ENCODE data around the gene CCDC121.

The CCDC121 gene, protein sequence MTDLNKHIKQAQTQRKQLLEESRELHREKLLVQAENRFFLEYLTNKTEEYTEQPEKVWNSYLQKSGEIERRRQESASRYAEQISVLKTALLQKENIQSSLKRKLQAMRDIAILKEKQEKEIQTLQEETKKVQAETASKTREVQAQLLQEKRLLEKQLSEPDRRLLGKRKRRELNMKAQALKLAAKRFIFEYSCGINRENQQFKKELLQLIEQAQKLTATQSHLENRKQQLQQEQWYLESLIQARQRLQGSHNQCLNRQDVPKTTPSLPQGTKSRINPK

DNA sequence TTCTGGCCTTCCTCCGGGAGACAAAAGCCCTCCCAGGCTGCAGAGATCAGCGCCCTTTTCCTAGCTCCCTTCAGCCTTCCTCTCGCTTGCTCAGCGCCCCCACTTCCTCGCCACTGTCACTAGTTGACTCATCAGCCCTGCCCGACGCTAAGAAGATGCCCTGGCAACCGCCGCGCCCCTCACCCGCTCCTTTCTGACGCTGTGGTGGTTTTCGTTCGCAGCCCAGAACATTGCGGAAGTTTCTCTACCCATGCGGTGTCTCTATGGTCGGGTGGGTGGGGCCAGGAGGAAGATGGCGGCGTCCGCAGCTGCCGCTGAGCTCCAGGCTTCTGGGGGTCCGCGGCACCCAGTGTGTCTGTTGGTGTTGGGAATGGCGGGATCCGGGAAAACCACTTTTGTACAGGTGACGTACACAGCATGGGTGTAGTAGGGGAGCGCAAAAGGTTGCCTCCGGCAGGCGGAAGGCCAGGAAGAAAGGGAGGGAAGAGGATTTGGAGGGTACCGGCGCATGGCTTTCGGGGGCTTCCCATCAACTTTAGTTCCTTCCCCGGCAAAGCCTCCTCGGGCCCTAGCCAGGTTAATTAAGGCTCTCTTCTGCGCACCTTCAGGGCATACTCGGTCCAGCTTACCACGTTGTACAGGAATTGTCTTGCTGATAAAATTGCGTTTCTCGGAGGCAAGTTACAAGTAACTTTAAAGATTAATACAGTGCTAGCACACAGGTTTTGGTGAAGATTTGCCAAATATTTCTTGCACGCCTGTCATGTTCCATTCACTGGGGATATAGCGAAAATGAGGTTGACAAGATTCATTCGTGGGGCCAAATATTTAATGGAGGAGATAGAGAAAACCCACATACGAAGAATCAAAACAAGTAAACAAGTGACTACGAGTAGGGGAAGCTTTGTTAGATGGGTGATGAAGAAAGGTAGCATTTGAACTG is at the start of gene CCDC121, which contains the start of gene GPN1:
TSS of gene CCDC121 (minus strand) at position 246 of the 943 bp plus-strand sequence. CDS start 1,213 bp downstream, outside the sequence.
TSS of gene GPN1 (plus strand) at position 284 of the 943 bp plus-strand sequence. CDS start at position 293, 9 bp downstream.
- DNase-seq: peak; percentile 80

DNA sequence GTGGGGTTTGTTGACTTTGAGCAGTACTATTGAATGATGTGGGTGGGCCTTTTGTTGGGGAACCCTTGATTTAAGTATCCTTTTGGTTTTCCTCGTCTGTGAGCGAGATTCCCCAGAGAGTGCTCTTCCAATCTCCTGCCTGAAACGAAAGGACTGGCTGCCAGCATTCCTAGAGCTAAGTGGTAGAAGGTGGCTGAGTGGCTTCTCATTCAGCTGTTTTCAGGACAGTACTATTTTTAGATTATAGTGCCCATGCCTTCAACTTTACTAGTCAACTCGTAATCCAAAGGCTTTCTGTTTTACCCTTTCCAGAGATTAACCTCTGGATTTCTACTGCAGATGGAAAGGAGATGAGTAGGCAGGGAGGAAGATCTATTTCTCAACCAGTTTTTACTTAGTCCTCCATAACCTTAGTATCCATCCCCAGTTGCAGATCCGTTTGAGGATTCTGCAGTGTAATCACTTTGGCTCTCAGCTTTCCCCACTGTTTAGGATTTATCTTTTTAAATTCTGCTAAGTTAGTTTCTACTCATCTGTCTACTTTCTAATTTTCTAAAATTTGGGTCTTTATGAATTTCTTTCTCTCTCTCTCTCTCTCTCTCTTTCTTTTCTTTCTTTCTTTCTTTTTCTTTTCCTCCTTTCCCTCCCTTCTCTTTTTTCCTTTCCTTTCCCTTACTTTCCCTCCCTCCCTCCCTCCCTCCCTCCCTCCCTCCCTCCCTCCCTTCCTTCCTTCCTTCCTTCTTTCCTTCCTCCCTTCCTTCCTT is 44.1 kb upstream of the CCDC121 start:
- no peak for DNase-seq

GRCh38 chr2:27671235-27671634 is 42.4 kb upstream of the CCDC121 start:
- no peak for DNase-seq

- no peak for DNase-seq
Measured at GRCh38 chr2:27667446-27667845, 38.6 kb upstream of the CCDC121 start.

- DNase-seq: no peak
Measured at GRCh38 chr2:27664622-27665363, 36.0 kb upstream of the CCDC121 start.

- no peak for DNase-seq
Measured at GRCh38 chr2:27664154-27664574, 35.4 kb upstream of the CCDC121 start.

- DNase-seq: peak; percentile 76
Measured at GRCh38 chr2:27663285-27664153, 34.7 kb upstream of the CCDC121 start, which contains the start of the genes SLC4A1AP and SUPT7L. TSS of gene SLC4A1AP (plus strand) at chr2:27663889. CDS start at chr2:27663915, 26 bp downstream. TSS of gene SUPT7L (minus strand) at chr2:27663614. CDS start at chr2:27662192, 1,422 bp downstream.

GRCh38 chr2:27661371-27661770 is 32.6 kb upstream of the CCDC121 start:
- no peak for DNase-seq

- DNase-seq: no peak
Measured at GRCh38 chr2:27655155-27655951, 26.5 kb upstream of the CCDC121 start.

DNA sequence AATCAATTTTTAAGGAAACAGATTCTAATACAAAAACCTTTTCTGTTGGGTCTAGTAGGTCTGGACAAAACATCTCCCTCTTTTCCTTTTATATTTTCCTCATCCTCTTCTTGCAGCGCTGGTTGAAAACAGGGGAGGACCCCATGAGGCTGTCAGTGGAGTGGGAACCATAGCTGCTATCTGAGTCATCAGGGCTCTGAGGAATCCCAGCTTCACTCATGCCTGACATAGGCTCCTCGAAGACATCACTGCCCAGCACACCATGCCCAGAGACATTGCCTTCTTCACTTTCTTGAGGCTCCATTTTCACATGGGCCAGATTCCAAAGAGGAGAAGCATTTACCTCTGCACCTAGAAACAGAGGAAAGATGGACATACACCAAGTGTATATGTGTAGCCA is 24.6 kb upstream of the CCDC121 start:
- DNase-seq: no peak

DNA sequence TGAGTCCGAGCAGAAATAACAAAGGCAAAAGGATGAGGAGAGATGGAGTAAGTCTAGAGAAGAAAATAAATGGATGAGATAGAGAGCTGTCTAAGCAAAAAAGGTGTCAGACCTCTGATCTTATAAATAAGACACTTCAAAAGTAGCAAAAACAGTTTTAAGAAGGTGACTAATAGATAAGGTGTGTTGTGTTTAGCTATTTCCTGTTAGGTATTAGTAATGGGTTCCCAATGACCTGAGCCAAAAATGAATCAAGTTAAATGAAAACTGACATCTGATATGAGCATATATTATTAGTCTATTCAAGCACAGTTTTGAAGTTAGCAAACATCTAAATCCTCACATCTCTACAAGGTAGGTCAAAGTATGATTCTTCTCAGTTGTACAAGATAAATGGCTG is 24.0 kb upstream of the CCDC121 start:
- DNase-seq: no peak

GRCh38 chr2:27652341-27652740 is 23.5 kb upstream of the CCDC121 start:
- no peak for DNase-seq

DNA sequence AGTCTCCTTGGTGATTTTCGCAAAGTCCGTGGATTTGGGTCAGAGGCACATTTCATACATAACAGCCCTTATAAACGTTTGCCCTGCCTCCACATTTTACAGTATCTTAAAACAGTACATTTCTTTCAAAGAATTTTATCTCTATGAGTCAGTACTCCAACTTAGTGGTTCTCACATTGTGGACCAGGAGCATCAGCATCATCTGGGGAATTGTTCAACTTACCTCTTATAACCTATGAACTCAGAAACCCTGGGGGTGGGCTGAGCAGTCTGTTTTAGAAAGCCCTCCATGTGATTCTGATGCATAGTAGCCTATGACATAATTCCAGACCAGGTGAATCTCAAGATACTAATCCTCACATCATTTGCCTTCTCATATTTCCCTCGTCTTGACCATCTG is 22.2 kb upstream of the CCDC121 start:
- DNase-seq: no peak

- DNase-seq: no peak
Measured at GRCh38 chr2:27647737-27648136, 18.9 kb upstream of the CCDC121 start.

DNA sequence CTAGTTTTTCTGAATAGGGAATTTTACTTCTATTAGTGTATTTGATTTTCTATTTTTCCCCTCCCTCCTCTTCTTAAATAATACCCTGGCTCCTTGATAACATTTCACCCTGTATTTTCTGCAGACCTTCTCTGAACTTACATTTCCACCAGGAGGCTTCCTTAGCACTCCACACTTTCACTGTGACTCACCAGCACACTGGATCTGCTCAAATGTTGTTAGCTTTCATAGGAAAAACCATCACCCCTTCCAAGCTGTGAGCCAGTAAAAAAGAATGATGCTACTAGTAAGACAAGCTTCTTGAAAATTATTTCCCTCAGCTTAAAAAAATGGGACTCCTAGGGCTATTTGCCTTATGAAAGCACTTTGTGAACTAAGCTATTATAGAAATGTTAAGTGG is 18.5 kb upstream of the CCDC121 start:
- no peak for DNase-seq

GRCh38 chr2:27645197-27645596 is 16.4 kb upstream of the CCDC121 start:
- no peak for DNase-seq

GRCh38 chr2:27640722-27641245 is 12.0 kb upstream of the CCDC121 start:
- no peak for DNase-seq

DNA sequence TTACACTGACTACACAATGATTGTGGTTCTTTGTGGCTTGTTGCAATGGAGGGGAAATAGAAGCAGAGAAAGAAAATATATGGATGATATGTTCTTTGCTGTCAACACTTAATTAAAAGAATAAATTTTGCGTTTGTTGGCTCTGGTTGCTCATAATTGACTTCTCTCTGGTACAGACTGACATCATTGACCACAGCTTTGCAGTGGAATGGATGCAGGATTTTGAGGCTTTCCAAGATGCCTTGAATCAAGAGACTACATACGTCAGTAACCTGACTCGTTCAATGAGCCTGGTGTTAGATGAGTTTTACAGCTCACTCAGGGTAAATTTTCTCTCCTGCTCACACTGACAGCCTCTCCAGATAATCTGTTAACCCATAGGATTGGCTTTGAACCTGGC is 9.9 kb upstream of the CCDC121 start:
- DNase-seq: no peak

- no peak for DNase-seq
Measured at GRCh38 chr2:27638037-27638637, 9.3 kb upstream of the CCDC121 start.

DNA sequence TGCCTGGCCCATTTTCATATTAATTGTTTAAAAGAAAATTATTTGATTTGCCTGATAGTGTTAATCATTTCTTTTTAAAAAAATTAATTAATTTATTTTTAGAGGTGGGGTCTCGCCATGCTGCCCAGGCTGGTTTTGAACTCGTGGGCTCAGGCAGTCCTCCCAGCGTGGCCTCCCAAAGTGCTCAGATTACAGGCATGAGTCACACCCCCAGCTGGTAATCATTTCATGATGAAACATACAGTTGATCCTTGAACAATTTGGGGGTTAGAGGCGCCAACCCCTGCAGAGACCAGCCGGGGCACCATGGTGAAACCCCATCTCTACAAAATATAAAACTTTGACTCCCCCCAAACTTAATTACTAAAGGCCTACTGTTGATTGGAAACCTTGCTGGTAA is 8.0 kb upstream of the CCDC121 start:
- DNase-seq: no peak

All from DMS79 (cell line).